Coronary artery (tissue), 2 donors: Measurements from ENCODE around the gene REPIN1.
A peak's percentile ranks its signal among the peaks of the same experiment; 100 is the strongest.

ENCODE experiments used
- DNase-seq: peaks from one replicate; pipeline ENCODE4 v3.0.0-alpha.2; 2017; ENCODE audit warnings: low spot score
- H3K27ac ChIP-seq, 2 donors: fragments of 200-600 bp; sonication (generic); one replicate each; pipeline ENCODE4 v1.5.1; 2016 to 2019
- H3K4me3 ChIP-seq: fragments of 200-600 bp; sonication (generic); 2 replicates; pipeline ENCODE4 v1.5.1; 2016; ENCODE audit warnings: mild to moderate bottlenecking, moderate library complexity
- CTCF ChIP-seq: fragments of 200-600 bp; sonication (generic); IDR thresholded peaks from one replicate; pipeline ENCODE4 v1.5.1; 2019; ENCODE audit warnings: antibody characterized with exemption

Gene REPIN1

GRCh38 chr7:150365673-150366398 is 2.8 kb upstream of the REPIN1 start:
- DNase-seq, result no peak
- Histone ChIP-seq H3K4me3 (no peak overlapping the region), H3K27ac (no peak overlapping the region)
- TF ChIP-seq CTCF, result no peak

GRCh38 chr7:150367677-150368095 is 936 bp upstream of the REPIN1 start:
- DNase-seq, result no peak
- Histone ChIP-seq H3K27ac (peak overlapping the region; percentile 95 to 99), H3K4me3 (peak overlapping the region; percentile 99)
- TF ChIP-seq CTCF, result no peak

- Histone ChIP-seq H3K27ac (peak overlapping the region; percentile 95 to 99), H3K4me3 (peak overlapping the region; percentile 99)
- TF ChIP-seq CTCF, result no peak
- DNase-seq, result peak; percentile 89
Observed at GRCh38 chr7:150368884-150369747, 494 bp downstream of the REPIN1 start.

GRCh38 chr7:150369748-150370501 is 1.3 kb downstream of the REPIN1 start:
- TF ChIP-seq CTCF, result no peak
- Histone ChIP-seq H3K4me3 (peak overlapping the region; percentile 99), H3K27ac (peak overlapping the region; percentile 95 to 99)
- DNase-seq, result no peak

GRCh38 chr7:150370612-150371071 is 2.0 kb downstream of the REPIN1 start:
- H3K4me3 ChIP-seq, result peak overlapping the region; percentile 99
- no peak for TF ChIP-seq CTCF
- peak overlapping the region in 1 of 2 donors; percentile 99 for H3K27ac ChIP-seq
- no peak for DNase-seq

- DNase-seq, result no peak
- H3K4me3 ChIP-seq, result no peak overlapping the region
- H3K27ac ChIP-seq, result peak overlapping the region in 1 of 2 donors; percentile 99
- no peak for TF ChIP-seq CTCF
Observed at GRCh38 chr7:150371131-150371995, 2.7 kb downstream of the REPIN1 start.
